Measurements from ENCODE around the gene NPIPA1.
"Not testable (repeated sequence)": the region's sequence is repeated elsewhere in the genome, so short reads cannot be mapped to it uniquely, and the experiment has no call there.

DNA sequence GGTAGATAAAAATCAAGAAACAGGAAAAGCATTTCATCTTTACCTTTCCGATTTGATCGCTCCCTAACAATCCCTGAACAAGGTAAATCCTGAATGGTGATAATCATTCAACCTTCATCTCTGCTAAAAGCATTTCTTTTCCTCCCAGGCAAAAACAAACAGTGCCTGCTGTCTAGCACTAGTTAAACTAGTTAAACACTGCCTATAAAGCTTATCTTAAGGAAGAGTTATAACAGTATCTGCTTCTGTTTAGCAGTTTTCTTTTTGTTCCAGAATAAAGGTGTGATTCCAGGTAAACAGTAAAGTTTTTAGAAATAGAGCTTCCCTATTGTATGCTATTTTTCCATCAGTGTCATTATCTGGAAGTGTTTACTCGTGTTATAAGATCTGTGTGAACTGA is 44.0 kb downstream of the NPIPA1 start:
- TF ChIP-seq POLR2A, EP300 (IDR thresholded peaks at IDR 0.05): not testable (repeated sequence)
- TF ChIP-seq, protein P1, sequence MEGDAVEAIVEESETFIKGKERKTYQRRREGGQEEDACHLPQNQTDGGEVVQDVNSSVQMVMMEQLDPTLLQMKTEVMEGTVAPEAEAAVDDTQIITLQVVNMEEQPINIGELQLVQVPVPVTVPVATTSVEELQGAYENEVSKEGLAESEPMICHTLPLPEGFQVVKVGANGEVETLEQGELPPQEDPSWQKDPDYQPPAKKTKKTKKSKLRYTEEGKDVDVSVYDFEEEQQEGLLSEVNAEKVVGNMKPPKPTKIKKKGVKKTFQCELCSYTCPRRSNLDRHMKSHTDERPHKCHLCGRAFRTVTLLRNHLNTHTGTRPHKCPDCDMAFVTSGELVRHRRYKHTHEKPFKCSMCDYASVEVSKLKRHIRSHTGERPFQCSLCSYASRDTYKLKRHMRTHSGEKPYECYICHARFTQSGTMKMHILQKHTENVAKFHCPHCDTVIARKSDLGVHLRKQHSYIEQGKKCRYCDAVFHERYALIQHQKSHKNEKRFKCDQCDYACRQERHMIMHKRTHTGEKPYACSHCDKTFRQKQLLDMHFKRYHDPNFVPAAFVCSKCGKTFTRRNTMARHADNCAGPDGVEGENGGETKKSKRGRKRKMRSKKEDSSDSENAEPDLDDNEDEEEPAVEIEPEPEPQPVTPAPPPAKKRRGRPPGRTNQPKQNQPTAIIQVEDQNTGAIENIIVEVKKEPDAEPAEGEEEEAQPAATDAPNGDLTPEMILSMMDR (IDR thresholded peaks at IDR 0.05) = not testable (repeated sequence)

All from ovary (tissue), 3 donors.